ENCODE results near the gene ZSWIM1. TPM values are rescaled to one million over a fixed set of nuclear protein-coding genes. Genes with fewer than 3 reads are reported as not detected.
"Not testable (repeated sequence)": the region's sequence is repeated elsewhere in the genome, so short reads cannot be mapped to it uniquely, and the experiment has no call there.

The ZSWIM1 gene
- total and polyA plus RNA-seq, 4 donors, result 2.9 to 8.2 (median 4.3) TPM

GRCh38 chr20:45924391-45925261 lies 43.6 kb downstream of the ZSWIM1 start:
- intact Hi-C loops (cut with DNase I), result no loop called here
- ATAC-seq (ENCODE audit: low FRiP score) (peak; percentile 52), DNase-seq (peak in 1 of 2 donors; percentile 73)
- no peaks in the 10 kb centered on the region for H3K36me3 ChIP-seq (ENCODE audit: control insufficient read depth in 1 of 2, insufficient read depth in 2 of 2, low read length in 1 of 2)
- no peak overlapping the region for H3K4me3 ChIP-seq (ENCODE audit: low read length in 2 of 2)
- H3K9me3 ChIP-seq (ENCODE audit: control insufficient read depth, low read length), result no peaks in the 10 kb centered on the region
- H3K27me3 ChIP-seq (ENCODE audit: control insufficient read depth in 1 of 2, insufficient read depth in 2 of 2, low read length in 1 of 2), result no peaks in the 10 kb centered on the region
- H3K4me1 ChIP-seq (ENCODE audit: control insufficient read depth in 1 of 2, insufficient read depth in 2 of 2, low read length in 2 of 2), result no peaks in the 10 kb centered on the region
- WGBS, 2 donors, result 35 to 39% methylated on average over 21 of the region's 21 CpGs
- no peak overlapping the region for H3K27ac ChIP-seq (ENCODE audit: low read depth in 1 of 2, low read length in 2 of 2)

GRCh38 chr20:45925821-45926506 lies 44.9 kb downstream of the ZSWIM1 start:
- H3K4me3 ChIP-seq (ENCODE audit: low read length in 2 of 2), result no peak overlapping the region
- no peaks in the 10 kb centered on the region for H3K4me1 ChIP-seq (ENCODE audit: control insufficient read depth in 1 of 2, insufficient read depth in 2 of 2, low read length in 2 of 2)
- no peaks in the 10 kb centered on the region for H3K27me3 ChIP-seq (ENCODE audit: control insufficient read depth in 1 of 2, insufficient read depth in 2 of 2, low read length in 1 of 2)
- intact Hi-C loops (cut with DNase I), result no loop called here
- H3K9me3 ChIP-seq (ENCODE audit: control insufficient read depth, low read length), result no peaks in the 10 kb centered on the region
- DNase-seq (no peak), ATAC-seq (ENCODE audit: low FRiP score) (no peak)
- WGBS, 2 donors, result 51% methylated on average over 9 of the region's 9 CpGs
- no peaks in the 10 kb centered on the region for H3K36me3 ChIP-seq (ENCODE audit: control insufficient read depth in 1 of 2, insufficient read depth in 2 of 2, low read length in 1 of 2)
- no peak overlapping the region for H3K27ac ChIP-seq (ENCODE audit: low read depth in 1 of 2, low read length in 2 of 2)

GRCh38 chr20:45926731-45927070 lies 45.7 kb downstream of the ZSWIM1 start:
- Histone ChIP-seq H3K27ac (ENCODE audit: low read depth in 1 of 2, low read length in 2 of 2) (no peak overlapping the region), H3K4me1 (ENCODE audit: control insufficient read depth in 1 of 2, insufficient read depth in 2 of 2, low read length in 2 of 2) (no peaks in the 10 kb centered on the region), H3K4me3 (ENCODE audit: low read length in 2 of 2) (no peak overlapping the region), H3K36me3 (ENCODE audit: control insufficient read depth in 1 of 2, insufficient read depth in 2 of 2, low read length in 1 of 2) (no peaks in the 10 kb centered on the region), H3K27me3 (ENCODE audit: control insufficient read depth in 1 of 2, insufficient read depth in 2 of 2, low read length in 1 of 2) (no peaks in the 10 kb centered on the region), H3K9me3 (ENCODE audit: control insufficient read depth, low read length) (no peaks in the 10 kb centered on the region)
- DNase-seq (no peak), ATAC-seq (ENCODE audit: low FRiP score) (no peak)
- WGBS, 2 donors, result 77 to 83% methylated on average over 2 of the region's 2 CpGs
- intact Hi-C loops (cut with DNase I), result no loop called here

- Histone ChIP-seq H3K27ac (ENCODE audit: low read depth in 1 of 2, low read length in 2 of 2) (no peak overlapping the region), H3K27me3 (ENCODE audit: control insufficient read depth in 1 of 2, insufficient read depth in 2 of 2, low read length in 1 of 2) (no peaks in the 10 kb centered on the region), H3K4me3 (ENCODE audit: low read length in 2 of 2) (no peak overlapping the region), H3K9me3 (ENCODE audit: control insufficient read depth, low read length) (no peaks in the 10 kb centered on the region), H3K36me3 (ENCODE audit: control insufficient read depth in 1 of 2, insufficient read depth in 2 of 2, low read length in 1 of 2) (no peaks in the 10 kb centered on the region), H3K4me1 (ENCODE audit: control insufficient read depth in 1 of 2, insufficient read depth in 2 of 2, low read length in 2 of 2) (no peaks in the 10 kb centered on the region)
- intact Hi-C loops (cut with DNase I), result no loop called here
- WGBS, 2 donors, result 81 to 83% methylated on average over 14 of the region's 14 CpGs
- DNase-seq (no peak), ATAC-seq (ENCODE audit: low FRiP score) (no peak)
Measured at GRCh38 chr20:45927071-45927878, 46.2 kb downstream of the ZSWIM1 start.

- H3K36me3 ChIP-seq (ENCODE audit: control insufficient read depth in 1 of 2, insufficient read depth in 2 of 2, low read length in 1 of 2); H3K4me3 ChIP-seq (ENCODE audit: low read length in 2 of 2); H3K27ac ChIP-seq (ENCODE audit: low read depth in 1 of 2, low read length in 2 of 2); H3K27me3 ChIP-seq (ENCODE audit: control insufficient read depth in 1 of 2, insufficient read depth in 2 of 2, low read length in 1 of 2); ATAC-seq (ENCODE audit: low FRiP score); DNase-seq; H3K4me1 ChIP-seq (ENCODE audit: control insufficient read depth in 1 of 2, insufficient read depth in 2 of 2, low read length in 2 of 2); H3K9me3 ChIP-seq (ENCODE audit: control insufficient read depth, low read length): not testable (repeated sequence)
- 95 to 96% methylated on average over 16 to 17 of the region's 17 CpGs for WGBS, 2 donors
- intact Hi-C loops (cut with DNase I), result loop anchor here in 1 of 2 donors (10.0 kb wide), 1 partner anchor 137 kb away; the partner anchor contains the start of genes DNTTIP1 and WFDC3
Measured at GRCh38 chr20:45931680-45932079, 50.7 kb downstream of the ZSWIM1 start.

GRCh38 chr20:45933266-45934045 lies 52.4 kb downstream of the ZSWIM1 start:
- Histone ChIP-seq H3K9me3 (ENCODE audit: control insufficient read depth, low read length) (no peaks in the 10 kb centered on the region), H3K36me3 (ENCODE audit: control insufficient read depth in 1 of 2, insufficient read depth in 2 of 2, low read length in 1 of 2) (peaks cover 0 to 2% of the 10 kb centered on the region in 2 donors), H3K27me3 (ENCODE audit: control insufficient read depth in 1 of 2, insufficient read depth in 2 of 2, low read length in 1 of 2) (no peaks in the 10 kb centered on the region), H3K4me1 (ENCODE audit: control insufficient read depth in 1 of 2, insufficient read depth in 2 of 2, low read length in 2 of 2) (no peaks in the 10 kb centered on the region), H3K27ac (ENCODE audit: low read depth in 1 of 2, low read length in 2 of 2) (peak overlapping the region in 1 of 2 donors; percentile 80), H3K4me3 (ENCODE audit: low read length in 2 of 2) (peak overlapping the region; percentile 29 to 59)
- DNase-seq (peak; percentile 85 to 86), ATAC-seq (ENCODE audit: low FRiP score) (peak; percentile 41)
- WGBS, 2 donors, result 23% methylated on average over 22 of the region's 22 CpGs
- intact Hi-C loops (cut with DNase I), result loop anchor here (1.0 to 10.0 kb wide), 3 partner anchors 37 to 139 kb away; partner anchors contain the start of genes CTSA (in 1 of the 2), DNTTIP1 (in 1 of the 2), NEURL2 (in 1 of the 2) and WFDC3 (in 1 of the 2)

GRCh38 chr20:45934046-45934585 lies 53.1 kb downstream of the ZSWIM1 start:
- H3K4me1 ChIP-seq (ENCODE audit: control insufficient read depth in 1 of 2, insufficient read depth in 2 of 2, low read length in 2 of 2), result no peaks in the 10 kb centered on the region
- H3K27ac ChIP-seq (ENCODE audit: low read depth in 1 of 2, low read length in 2 of 2), result peak overlapping the region in 1 of 2 donors; percentile 80
- peak; percentile 78 to 87 for DNase-seq
- H3K9me3 ChIP-seq (ENCODE audit: control insufficient read depth, low read length), result no peaks in the 10 kb centered on the region
- no peaks in the 10 kb centered on the region for H3K27me3 ChIP-seq (ENCODE audit: control insufficient read depth in 1 of 2, insufficient read depth in 2 of 2, low read length in 1 of 2)
- H3K4me3 ChIP-seq (ENCODE audit: low read length in 2 of 2), result peak overlapping the region; percentile 29 to 59
- 0% methylated on average over 28 to 34 of the region's 34 CpGs for WGBS, 2 donors
- H3K36me3 ChIP-seq (ENCODE audit: control insufficient read depth in 1 of 2, insufficient read depth in 2 of 2, low read length in 1 of 2), result peaks cover 0 to 7% of the 10 kb centered on the region in 2 donors
- intact Hi-C loops (cut with DNase I), result loop anchor here (1.0 to 10.0 kb wide), 3 partner anchors 37 to 139 kb away; partner anchors contain the start of genes CTSA (in 1 of the 2), DNTTIP1 (in 1 of the 2), NEURL2 (in 1 of the 2) and WFDC3 (in 1 of the 2)
- ATAC-seq (ENCODE audit: low FRiP score), result peak; percentile 56
